Stimulated activated CD4-positive, alpha-beta T cell treated with anti-CD3 and anti-CD28 coated beads, TNF-alpha, amount 100 ng/mL, for 48 hours (primary cell): ENCODE results near the gene FICD.
"Not testable (repeated sequence)": the region's sequence is repeated elsewhere in the genome, so short reads cannot be mapped to it uniquely, and the experiment has no call there.

Experiments
- DNase-seq, 3 donors: peaks; one replicate each; pipeline ENCODE4 v3.0.0-alpha.2; 2020; ENCODE audit warnings: low read depth in 3 of 3

The FICD gene

DNA sequence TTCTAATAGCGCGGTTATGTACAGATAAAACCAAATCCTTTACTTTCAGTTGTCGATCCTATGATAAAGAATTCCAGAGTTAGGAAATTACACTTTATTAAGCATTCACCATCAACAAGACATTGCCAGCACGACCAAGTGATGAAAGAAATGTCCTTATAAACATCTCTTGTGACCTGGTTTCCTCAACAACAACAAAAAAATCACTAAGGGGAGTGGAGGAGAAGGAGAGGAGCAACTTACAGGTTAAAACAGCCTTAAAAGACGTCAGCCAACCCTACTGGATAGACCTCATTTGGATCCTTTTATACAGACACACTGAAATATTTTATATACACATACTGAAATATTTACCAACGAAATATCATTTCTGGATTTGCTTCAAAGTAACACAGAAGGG, 23.1 kb downstream of the FICD start:
- DNase-seq, result no peak

DNA sequence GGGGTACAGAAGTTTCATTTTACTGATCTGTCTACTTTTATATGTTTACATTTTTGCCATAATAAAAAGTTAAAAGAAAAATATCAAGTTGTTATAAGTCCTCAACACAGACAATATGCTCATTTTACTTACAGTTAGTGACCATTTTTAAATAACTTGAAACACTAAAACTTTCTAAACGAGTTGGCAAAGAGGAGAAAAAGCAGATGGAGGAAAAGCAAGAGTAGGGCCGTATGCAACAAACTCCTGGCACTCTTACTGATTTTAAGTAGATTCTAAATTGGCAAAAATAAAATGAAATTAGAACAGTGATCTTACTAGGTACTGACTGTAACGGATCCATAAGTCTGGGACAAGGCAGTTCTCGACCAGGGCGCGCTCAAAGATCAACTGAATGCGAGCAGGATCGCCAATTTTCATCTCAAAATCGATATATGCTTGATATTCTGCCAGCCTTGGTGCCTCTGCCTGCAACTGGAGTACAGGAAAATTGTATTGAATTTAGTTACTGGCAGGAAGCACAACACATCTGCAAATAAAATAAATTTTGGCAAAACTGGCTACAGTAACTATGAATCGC, 23.6 kb downstream of the FICD start:
- no peak for DNase-seq

DNA sequence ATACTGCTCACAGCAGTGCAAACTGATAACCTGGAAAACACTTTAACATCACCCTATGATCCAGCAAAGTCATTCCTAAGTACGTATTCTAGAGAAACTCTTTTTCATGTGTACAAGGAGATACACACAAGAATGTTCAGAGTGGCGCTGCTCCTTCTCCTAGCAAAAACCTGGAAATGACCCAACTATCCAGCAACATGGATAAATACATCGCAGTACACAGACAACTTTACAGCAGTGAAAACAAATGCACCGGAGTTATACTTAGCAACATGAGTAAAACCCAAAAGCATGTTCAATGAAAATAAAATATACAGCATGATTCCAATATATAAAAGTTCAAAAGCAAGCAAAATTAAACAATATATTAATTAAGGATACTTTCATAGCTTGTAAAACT, 27.2 kb downstream of the FICD start:
- no peak for DNase-seq

DNA sequence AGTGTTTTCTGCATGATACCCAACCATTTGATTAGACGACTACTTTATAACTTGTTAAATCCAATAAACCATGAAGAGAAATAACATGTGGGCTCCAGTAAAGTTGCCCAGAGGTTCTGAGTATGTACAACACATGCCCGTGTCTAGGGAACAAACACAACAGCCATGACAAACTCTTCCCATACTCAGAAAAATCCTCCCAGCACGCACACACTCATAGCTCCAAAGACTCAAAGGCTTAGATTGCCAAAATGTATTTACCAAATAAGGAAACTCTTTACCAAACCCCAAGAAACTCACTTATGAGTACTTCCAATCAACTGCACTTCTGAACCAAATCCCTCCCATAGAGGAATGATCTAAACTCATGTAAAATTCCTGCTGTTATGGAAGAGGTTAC, 28.6 kb downstream of the FICD start:
- DNase-seq, result no peak

DNA sequence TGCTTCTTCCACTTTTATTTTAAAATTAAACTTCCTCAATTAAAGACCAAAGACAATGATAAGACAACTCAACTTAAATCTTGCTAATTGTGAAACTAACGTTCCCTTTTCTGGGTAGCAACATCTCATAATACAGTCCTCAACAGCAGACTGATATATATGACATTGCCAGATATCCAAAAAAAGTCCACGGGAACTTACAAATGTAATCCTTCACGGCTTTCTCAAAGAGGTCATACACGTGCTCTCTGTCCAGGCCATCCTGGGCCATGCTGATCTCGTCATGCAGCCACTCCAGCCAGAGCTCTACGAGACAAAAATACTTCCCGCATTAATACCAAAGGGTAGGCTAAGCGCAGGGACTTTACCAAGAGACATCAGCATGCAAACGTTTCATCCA, 32.6 kb downstream of the FICD start:
- DNase-seq, result no peak

DNA sequence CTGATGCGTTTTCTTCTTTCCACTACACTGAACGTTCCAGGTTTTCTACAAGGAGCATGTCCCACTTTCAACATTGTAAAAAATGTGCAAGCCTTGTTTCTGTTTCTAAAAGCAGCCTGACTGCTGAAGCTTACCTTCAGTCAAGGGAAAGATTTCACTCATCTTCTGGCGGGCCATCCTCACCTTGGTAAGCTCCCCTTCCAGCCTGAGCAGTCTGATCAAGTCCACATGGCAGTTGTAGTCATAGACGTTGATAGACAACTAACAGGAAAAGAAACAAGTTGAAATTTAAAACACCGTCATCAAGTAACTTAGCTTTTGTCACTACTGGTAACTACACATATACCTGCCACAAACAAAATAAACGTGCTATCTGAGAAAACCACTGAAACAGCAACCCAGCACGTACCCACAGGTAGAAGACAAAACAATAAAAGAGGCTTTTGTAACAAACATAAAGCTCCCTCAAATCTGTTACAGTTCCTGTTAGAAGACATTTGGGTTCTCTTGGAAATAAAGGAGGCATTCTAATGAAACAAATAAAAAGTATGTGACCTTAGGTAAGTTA, 34.0 kb downstream of the FICD start:
- DNase-seq, result no peak

DNA sequence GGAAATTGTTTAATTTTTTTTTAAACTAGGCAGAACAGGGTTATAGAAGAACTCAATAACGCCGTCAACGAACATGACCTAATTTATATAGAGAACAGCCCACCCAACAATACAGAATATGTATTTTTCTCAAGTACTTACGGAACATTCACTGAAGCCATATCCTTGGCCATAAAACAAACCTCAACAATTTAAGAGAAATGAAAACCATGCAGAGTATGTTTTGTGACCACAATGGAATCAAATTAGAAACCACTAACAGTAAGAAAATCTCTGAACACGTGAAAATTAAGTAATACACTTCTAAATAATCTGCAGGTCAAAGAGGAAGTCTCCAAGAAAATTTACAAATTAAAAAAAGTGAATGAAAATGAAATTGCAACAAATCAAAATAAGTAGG, 36.5 kb downstream of the FICD start:
- no peak for DNase-seq

DNA sequence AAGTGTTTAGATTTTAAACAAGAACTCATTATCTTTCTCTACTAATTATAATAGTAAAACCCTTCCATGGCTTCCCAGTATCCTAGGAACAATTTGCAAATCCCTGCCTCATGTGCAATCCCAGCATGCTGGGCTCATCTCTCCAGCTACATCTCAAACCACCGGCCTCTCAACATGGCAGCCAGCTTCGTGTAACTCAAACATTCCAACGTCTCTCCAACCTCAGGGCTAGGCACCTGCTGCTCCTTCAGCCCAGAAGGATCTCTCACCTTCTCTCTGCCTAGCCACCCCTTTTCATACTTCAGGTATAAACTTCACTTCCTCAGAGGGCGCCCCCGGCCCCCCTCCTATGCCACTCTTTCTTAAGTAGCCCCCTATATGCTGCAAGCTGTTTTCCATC, 38.7 kb downstream of the FICD start:
- no peak for DNase-seq

DNA sequence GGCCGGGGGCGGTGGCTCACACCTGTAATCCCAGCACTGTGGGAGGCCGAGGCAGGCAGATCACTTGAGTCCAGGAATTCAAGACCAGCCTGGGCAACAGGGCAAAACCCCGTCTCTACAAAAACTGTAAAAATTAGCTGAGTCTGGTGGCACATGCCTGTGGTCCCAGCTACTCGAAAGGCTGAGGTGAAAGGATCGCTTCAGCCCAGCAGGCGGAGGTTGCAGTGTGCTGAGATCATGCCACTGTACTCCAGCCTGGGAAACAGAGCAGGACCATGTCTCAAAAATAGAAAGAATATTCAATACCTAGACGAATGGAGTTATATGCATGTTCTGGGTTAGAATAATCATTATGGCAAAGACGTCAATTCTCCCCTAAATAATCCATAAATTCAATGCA, 40.3 kb downstream of the FICD start:
- DNase-seq, result not testable (repeated sequence)

DNA sequence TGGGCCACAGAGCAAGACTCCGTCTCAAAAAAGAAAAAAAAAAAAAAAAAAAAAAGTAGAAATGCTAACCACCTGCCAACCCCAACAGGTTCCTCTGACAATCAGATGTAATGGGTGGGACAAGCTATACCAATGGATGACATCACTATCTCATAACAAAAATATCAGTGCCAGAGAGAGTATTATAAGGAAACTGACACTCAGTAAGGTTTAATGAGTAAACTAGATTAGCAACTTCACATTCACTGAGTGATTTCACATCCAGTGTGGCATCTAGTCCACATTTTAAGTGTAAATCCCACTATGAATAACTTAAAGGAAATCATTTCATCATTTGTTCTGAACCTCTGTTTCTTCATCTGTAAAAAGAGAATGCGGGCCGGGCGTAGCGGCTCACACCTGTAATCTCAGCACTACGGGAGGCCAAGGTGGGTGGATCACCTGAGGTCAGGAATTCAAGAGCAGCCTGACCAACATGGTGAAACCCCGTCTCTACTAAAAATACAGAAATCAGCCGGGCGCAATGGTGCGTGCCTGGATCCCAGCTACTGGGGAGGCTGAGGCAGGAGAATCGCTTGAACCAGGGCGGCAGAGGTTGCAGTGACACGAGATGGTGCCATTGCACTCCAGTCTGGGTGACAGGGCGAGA, 44.1 kb downstream of the FICD start:
- no peak for DNase-seq

DNA sequence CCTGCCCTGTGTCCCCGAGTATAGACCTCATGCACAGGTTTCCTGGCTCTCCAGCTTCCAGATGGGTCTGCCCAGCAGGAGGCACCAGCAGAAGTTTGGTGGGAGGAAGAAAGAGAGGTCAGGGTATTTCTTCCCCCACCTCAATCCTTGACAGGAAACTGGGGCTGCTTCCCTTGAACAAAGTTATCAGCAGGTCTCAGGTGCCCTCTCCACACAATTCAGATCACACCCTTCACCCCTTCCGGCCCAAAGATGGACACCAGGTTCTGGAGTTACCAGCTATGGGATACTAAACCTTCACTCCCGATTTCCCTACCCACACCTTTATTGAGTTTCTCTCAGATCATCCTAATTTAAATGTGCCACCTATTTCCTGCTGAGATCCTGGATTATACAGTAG, 44.7 kb downstream of the FICD start:
- no peak for DNase-seq

DNA sequence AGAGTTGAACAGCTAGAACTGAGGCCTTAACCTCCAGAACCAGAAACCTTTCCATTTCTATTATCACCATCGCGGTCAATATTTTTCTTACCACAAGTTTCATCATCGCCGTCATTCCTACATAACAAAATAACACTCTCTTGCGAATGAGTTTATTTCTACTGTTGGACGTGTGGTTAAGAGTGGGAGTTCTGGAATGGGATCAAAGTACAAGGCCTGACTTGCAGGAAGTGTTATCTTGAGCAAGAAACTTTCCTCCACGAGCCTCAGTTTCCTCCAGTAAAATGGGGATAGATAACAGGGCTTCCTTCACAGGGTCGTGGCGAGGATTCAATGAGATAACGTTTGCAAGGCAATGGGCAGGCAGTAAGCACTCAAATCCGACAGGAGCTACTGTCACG, 45.2 kb downstream of the FICD start:
- no peak for DNase-seq

DNA sequence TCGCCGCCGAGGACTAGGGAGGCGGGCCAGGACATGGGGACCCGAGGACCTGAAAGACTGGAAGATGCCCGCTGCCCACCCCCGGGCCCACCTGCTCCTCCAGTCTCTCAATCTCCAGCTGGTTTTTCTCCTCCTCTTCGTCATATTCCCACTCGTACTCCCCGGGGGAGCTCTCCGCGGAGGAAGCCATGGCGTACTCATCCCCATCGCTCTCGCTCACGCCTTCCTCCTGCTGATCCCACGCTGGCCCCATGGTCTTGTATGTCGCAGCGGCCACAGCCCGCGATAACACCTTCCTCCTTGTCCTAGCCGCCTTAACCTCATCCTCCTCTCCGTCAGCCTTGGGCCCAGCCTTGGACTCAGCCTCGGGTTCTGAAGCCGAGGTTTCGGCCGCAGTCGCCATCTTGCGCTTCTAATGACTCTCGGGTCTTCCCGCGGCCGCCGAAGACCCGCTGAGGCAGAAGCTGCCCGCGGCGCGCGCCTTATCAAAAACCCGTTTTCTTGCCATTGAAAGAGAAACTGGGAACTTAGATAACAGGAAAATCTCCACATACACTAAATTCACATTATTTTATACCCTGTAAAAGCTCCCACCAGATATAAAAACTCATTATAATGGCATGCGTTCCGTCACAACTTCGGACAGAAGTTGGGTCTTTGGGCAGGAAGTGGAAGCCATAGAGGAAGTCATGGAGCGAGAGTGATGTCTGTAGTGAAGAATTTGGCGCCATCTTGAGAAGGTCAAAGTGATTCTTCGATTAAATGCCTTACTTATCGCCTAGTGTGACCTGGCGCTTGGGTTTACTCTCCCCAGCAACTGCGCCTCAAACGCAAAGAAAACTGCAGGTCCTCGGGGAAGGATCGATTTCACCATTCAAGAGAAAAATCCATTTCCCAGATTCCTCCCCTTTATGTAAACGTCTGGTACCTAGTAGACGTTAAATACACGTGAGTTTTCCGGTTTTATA, 46.0 kb downstream of the FICD start, which contains the start of gene SART3:
TSS of gene SART3 (minus strand) at position 422 of the 968 bp plus-strand sequence. CDS start at position 403, 19 bp downstream.
- DNase-seq, result peak; percentile 61 to 66 (median 65)

DNA sequence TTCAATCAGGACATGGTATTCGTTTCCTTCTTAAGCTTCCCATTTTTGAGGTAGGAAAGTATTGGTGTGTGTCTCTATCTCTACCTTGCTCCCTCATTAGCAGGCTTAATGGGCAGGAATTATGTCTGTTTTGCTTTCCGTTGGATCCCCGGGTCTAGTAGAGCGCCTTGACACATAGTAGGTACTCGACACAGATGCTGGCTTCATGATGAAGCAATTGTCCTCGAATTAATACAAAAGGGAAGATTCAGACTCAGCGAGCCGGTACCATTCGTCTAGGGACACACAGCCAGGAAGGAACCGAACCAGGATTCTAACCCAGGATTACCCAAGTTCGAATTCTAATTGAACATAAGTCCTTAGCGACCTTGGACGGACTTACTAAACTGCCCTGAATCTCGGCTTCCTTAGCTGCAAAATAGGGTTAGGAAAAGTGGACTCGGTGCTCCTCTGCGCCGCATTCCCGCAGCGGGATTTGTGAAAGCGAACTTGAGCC, 46.8 kb downstream of the FICD start:
- no peak for DNase-seq

DNA sequence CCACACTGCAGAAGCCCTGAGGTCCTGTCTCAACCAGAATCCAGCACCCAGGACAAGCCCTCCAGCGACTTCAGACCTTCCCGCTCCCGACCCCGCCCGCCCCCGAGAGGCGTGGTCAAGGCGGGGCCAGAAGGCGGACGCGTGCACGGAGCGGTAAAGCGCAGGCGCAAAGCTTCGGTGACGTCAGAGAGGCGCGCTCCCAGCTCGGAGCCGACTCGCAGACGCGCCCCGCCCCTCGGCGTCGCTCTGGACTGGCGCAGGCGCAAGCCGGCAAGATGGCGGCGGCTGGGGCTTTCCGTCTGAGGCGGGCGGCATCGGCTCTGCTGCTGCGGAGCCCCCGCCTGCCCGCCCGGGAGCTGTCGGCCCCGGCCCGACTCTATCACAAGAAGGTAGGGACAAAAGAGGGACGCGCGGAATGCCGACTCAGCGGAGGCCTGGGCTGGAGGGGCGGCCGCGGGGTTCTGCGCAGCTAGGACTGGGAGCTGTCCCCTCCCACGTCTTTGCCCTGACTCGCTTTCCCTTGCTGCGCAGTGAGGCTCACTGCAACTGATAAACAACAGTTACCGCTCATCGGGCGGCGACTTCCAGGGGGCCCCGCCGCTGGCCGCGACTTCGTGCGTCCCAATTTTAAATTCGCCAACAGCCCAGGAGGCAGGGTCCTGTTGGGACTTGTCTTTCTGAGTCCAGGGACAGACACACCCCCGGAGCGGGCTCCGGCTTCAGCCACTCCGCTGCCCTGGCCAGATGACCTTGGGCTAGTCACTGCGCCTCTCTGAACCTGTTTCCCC, 47.5 kb downstream of the FICD start, which contains the start of gene ISCU:
TSS of gene ISCU (plus strand) at position 249 of the 788 bp plus-strand sequence. CDS start at position 276, 27 bp downstream.
- peak; percentile 97 to 99 (median 98) for DNase-seq

DNA sequence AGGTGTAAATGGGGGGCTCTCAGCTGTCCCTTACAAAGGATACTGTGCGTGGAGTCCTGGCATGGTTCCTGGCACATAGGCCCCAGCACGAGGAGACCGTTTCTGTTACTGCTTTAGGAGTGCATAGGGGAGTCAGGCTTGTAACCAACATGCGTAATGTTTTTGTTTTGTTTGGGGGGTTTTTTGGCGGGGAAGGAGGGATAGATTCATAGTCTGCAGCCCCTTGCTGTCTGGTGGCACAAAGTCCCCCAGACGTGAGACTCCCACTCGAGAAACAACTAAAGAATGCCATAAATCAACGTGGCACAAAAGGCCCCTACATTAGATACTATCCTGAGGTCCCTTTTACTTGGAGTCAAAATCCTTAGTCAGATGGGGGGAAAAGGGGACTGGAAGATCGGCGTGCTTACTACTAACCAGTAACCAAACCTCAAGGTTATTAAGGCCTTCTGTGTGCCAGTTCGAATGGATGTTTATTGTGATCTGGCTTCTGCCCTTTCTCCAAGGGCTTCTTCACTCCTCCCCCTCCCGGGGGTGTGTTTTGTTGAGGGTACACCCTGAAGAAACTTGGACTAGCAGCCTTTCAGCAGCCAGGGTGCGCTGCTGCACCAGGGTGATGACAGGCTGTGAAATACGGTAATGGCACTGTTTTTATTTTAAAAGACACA, 48.2 kb downstream of the FICD start:
- peak; percentile 67 to 83 (median 78) for DNase-seq

DNA sequence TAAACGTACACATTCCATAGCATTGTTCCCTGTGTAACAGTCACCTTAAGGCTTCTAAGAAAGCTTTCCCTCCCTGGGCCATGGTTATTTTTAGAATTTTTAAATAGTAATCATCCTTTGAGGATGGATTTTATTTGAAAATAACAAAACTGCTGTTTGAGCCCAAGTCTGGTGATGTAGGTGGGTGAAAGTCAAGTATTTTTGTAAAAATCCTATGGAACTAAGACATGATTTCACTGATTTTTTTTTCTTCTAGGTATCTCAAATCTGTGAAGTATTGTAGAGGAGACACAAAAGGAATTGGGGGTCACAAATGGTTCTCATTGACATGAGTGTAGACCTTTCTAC, 48.7 kb downstream of the FICD start:
- no peak for DNase-seq

DNA sequence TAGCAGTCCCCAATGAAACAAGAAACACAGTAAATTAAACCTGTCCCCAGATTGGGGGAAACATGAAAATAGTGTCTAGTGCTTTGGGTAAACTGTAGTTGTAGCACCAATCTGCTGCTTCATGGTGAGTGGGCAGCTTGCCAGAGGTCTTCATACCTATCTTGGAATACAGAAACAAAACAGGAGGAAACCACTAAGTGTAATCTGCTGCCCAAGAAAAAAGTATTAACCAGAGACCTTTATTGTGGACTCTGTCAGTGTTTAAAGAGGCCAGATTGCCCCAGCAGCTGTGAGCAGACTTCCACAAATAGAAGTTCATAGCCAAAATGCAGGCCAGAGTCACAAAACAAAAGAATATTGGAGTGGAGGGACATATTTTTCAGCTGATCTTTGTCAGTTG, 49.6 kb downstream of the FICD start:
- no peak for DNase-seq

DNA sequence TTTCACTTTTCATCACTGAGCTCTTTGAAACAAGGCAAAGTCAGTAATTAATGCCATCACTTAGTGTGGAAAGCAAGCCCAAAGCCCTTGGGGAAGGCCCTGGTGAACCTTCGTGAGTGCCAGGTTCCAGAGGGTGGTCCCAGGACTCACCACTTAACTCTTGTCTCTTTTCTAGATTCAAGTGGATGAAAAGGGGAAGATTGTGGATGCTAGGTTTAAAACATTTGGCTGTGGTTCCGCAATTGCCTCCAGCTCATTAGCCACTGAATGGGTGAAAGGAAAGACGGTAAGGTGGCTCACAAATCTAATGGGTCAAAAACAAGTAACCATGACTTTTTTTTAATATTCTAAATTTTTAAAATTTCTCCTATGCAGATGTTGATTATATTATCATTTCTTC, 50.1 kb downstream of the FICD start:
- DNase-seq, result no peak

DNA sequence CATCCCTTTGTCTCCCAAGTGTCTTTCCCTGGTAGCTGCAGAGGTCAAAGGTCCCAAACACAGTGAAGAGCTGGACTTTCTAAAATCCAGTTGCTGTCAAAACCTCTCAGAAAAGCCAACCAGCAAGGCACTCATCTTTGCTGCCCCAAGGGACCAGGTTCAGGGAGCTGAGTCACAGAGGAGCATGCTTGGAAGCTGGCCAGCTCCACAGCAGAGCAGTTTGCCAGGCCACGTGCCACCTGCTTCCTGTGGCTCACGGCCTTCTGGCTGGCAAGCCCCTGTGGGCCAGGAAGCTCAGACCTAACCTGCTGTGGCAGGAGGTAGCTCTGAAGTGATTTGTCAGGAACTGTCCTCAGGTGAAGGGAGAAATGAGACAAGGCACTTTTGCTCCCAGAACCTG, 50.9 kb downstream of the FICD start:
- peak in 1 of 3 donors; percentile 45 for DNase-seq

DNA sequence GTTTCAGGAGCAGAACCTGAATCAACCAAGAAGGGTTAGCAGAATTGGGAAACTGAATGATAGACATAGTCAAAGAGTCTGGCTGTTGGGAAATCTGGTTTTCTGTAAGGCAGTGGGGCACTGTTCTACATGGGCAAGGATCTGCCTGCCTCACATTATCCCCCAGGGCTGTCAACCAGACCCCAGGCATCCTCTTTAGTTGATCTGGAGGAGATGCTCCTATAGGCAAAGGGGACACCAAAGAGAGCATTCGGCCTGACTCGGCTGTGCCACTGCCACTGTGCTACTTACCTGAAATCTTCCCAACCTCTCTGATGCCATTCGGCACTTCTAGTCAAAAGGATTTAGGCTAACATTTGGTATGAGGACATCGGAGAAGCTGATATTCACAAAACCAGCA, 51.4 kb downstream of the FICD start:
- no peak for DNase-seq
